Thoracic aorta (tissue), 2 donors: Measurements from ENCODE around the gene GPC5. TPM values are rescaled to one million over a fixed set of nuclear protein-coding genes. Genes with fewer than 3 reads are reported as not detected.

Experiments
- ATAC-seq: fragments of 150-250 bp; one replicate; pipeline ENCODE4 v1.8.0; 2017; ENCODE audit warnings: low read depth; ENCODE audit not compliant: insufficient number of reproducible peaks, low FRiP score
- DNase-seq: peaks from one replicate; pipeline ENCODE4 v3.0.0-alpha.2; 2020; ENCODE audit warnings: low spot score
- H3K27ac ChIP-seq, 2 donors: fragments of 200-600 bp; sonication (generic); 1 replicate in 1 of 2; 2 replicates in 1 of 2; pipeline ENCODE4 v1.5.1; 2016; ENCODE audit warnings: mild to moderate bottlenecking in 2 of 2, moderate library complexity in 2 of 2
- H3K27me3 ChIP-seq: fragments of 200-600 bp; sonication (generic); replicated peaks from 2 replicates; pipeline ENCODE4 v1.6.0; 2016; ENCODE audit warnings: mild to moderate bottlenecking; ENCODE audit not compliant: insufficient read depth
- H3K36me3 ChIP-seq: fragments of 200-600 bp; sonication (generic); one replicate; pipeline ENCODE4 v1.5.1; 2016
- H3K4me1 ChIP-seq, 2 donors: fragments of 200-600 bp; sonication (generic); 1 replicate in 1 of 2; 2 replicates in 1 of 2; pipeline versions ENCODE4 v1.5.1 to v1.6.0; 2016; ENCODE audit warnings: low read depth in 2 of 2, mild to moderate bottlenecking in 1 of 2; ENCODE audit not compliant: control insufficient read depth in 1 of 2
- H3K4me3 ChIP-seq: fragments of 200-600 bp; sonication (generic); 2 replicates; pipeline ENCODE4 v1.5.1; 2016; ENCODE audit warnings: mild to moderate bottlenecking
- H3K9me3 ChIP-seq: fragments of 200-600 bp; sonication (generic); 2 replicates; pipeline ENCODE4 v1.5.1; 2016
- total RNA-seq, 2 donors: library from RNA; depleted of rRNA; stranded (reverse); fragments of >200 nt; gene quantifications; one replicate each; pipeline versions ENCODE4 v1.1.0 to v1.2.3, GENCODE V29; 2016
- TF ChIP-seq, protein P1 (sequence below): fragments of 200-600 bp; sonication (generic); IDR thresholded peaks from one replicate; pipeline ENCODE4 v1.5.1; 2019; ENCODE audit warnings: antibody characterized with exemption

Gene GPC5
- total RNA-seq, 2 donors from 2014 or later: 3.3 TPM; not detected in 1

DNA sequence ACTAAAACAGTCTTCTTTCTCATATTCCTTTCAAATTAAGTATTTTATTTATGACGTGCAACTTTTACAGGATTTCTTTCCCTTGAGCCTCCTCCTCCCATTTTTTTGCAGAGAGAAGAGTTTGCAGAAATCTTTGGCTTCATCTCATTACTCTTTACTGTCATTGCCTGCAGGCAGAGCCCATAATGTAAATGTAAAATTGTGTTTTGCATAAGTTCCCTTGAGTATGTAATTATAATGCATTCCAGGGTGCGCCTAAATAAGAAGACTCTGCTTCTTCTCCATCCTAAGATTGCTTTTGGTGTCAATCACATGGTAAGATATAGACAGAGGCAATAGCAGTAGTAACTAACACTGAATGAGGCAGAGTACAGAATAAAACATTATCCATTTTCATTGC, 27.9 kb upstream of the GPC5 start:
- ATAC-seq: no peak
- Histone ChIP-seq H3K27me3 (no peaks in the 10 kb centered on the region), H3K4me3 (no peak overlapping the region), H3K4me1 (no peaks in the 10 kb centered on the region), H3K36me3 (no peaks in the 10 kb centered on the region), H3K27ac (no peak overlapping the region), H3K9me3 (no peaks in the 10 kb centered on the region)
- TF ChIP-seq, protein P1, sequence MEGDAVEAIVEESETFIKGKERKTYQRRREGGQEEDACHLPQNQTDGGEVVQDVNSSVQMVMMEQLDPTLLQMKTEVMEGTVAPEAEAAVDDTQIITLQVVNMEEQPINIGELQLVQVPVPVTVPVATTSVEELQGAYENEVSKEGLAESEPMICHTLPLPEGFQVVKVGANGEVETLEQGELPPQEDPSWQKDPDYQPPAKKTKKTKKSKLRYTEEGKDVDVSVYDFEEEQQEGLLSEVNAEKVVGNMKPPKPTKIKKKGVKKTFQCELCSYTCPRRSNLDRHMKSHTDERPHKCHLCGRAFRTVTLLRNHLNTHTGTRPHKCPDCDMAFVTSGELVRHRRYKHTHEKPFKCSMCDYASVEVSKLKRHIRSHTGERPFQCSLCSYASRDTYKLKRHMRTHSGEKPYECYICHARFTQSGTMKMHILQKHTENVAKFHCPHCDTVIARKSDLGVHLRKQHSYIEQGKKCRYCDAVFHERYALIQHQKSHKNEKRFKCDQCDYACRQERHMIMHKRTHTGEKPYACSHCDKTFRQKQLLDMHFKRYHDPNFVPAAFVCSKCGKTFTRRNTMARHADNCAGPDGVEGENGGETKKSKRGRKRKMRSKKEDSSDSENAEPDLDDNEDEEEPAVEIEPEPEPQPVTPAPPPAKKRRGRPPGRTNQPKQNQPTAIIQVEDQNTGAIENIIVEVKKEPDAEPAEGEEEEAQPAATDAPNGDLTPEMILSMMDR: no peak
- no peak for DNase-seq

GRCh38 chr13:91372911-91373310, 25.5 kb upstream of the GPC5 start:
- TF ChIP-seq, protein P1: no peak
- Histone ChIP-seq H3K27ac (no peak overlapping the region), H3K9me3 (no peaks in the 10 kb centered on the region), H3K36me3 (no peaks in the 10 kb centered on the region), H3K4me3 (no peak overlapping the region), H3K4me1 (no peaks in the 10 kb centered on the region), H3K27me3 (no peaks in the 10 kb centered on the region)
- DNase-seq (no peak), ATAC-seq (no peak)

DNA sequence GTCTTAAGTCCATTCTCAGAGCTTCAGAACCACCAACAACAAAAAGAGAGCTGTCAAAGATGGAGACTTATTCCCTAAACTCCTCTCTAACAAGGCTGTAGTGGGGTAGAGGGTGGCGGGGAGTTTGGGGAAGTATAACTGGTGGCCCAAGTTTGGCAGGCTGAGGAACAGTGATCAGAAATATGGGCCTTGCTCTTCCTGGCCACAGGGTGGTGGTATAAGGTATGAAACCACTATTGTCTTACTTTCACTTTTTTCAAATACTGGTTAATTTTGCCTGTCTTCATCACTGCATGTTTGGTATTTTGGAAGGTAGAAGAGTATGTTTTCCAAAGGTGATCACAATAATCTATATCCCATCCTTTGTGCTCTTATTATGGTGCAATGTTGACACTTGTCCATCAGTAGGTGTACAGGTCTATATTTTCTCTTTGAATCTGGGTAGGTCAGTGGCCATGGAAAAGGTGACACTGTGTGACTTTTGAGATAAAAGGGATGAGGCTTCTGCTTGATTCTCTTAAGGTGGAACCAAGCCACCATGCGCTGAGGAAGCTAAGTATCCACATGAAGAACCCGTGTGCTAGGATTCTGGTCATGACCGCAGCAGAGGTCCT, 23.2 kb upstream of the GPC5 start:
- TF ChIP-seq, protein P1: no peak
- DNase-seq (no peak), ATAC-seq (no peak)

GRCh38 chr13:91381371-91381770, 17.1 kb upstream of the GPC5 start:
- H3K27ac ChIP-seq: no peak overlapping the region
- H3K9me3 ChIP-seq: no peaks in the 10 kb centered on the region
- no peaks in the 10 kb centered on the region for H3K4me1 ChIP-seq
- no peak for DNase-seq
- H3K4me3 ChIP-seq: no peak overlapping the region
- no peaks in the 10 kb centered on the region for H3K36me3 ChIP-seq
- TF ChIP-seq, protein P1: no peak
- no peaks in the 10 kb centered on the region for H3K27me3 ChIP-seq
- no peak for ATAC-seq

More for the DNA sequence above, 23.2 kb upstream of the GPC5 start:
- no peaks in the 10 kb centered on the region for H3K9me3 ChIP-seq
- no peaks in the 10 kb centered on the region for H3K27me3 ChIP-seq
- H3K36me3 ChIP-seq: no peaks in the 10 kb centered on the region
- no peak overlapping the region for H3K27ac ChIP-seq
- no peaks in the 10 kb centered on the region for H3K4me1 ChIP-seq
- H3K4me3 ChIP-seq: no peak overlapping the region

DNA sequence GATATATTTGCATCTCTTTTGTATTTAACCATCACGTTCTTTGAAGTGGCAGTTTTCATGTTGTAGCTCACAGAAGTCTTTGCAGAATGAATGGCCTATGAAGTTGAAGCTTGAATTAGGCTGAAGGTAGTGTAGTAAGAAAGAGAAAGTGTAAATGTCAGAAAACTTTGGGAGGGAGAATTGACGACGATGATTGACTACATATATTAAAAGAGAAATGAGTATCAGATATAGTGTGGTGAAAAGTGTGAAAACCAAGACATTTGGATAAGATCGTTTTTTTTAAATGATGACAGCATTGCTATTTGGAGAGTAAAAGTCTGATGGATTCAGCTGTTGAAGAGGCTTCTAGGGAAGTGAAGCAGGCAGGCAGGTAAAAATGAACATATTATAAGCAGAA, 14.6 kb upstream of the GPC5 start:
- TF ChIP-seq, protein P1: no peak
- Histone ChIP-seq H3K27me3 (no peaks in the 10 kb centered on the region), H3K4me3 (no peak overlapping the region), H3K4me1 (no peaks in the 10 kb centered on the region), H3K36me3 (no peaks in the 10 kb centered on the region), H3K9me3 (no peaks in the 10 kb centered on the region), H3K27ac (no peak overlapping the region)
- DNase-seq (no peak), ATAC-seq (no peak)
